Measurements from ENCODE around the gene TFR2. TPM values are rescaled to one million over a fixed set of nuclear protein-coding genes. Genes with fewer than 3 reads are reported as not detected.

TFR2 gene
- total RNA-seq, 2 donors from 2014 or later, result 0.19 TPM; not detected in 1

- Histone ChIP-seq H3K9me3 (no peaks in the 10 kb centered on the region), H3K36me3 (no peaks in the 10 kb centered on the region), H3K27me3 (peaks cover 0 to 2% of the 10 kb centered on the region in 2 donors), H3K4me1 (no peaks in the 10 kb centered on the region), H3K27ac (no peak overlapping the region), H3K4me3 (no peak overlapping the region)
- no peak for DNase-seq (ENCODE audit: low spot score)
- no peak for TF ChIP-seq CTCF (IDR thresholded peaks at IDR 0.05)
These were observed 8.6 kb upstream of the TFR2 start for GRCh38 chr7:100649826-100650565.

- no peak overlapping the region for H3K27ac ChIP-seq
- H3K4me3 ChIP-seq, result no peak overlapping the region
- TF ChIP-seq CTCF (IDR thresholded peaks at IDR 0.05), result no peak
- no peak for DNase-seq (ENCODE audit: low spot score)
- H3K27me3 ChIP-seq, result no peaks in the 10 kb centered on the region
- no peaks in the 10 kb centered on the region for H3K36me3 ChIP-seq
- H3K9me3 ChIP-seq, result no peaks in the 10 kb centered on the region
- H3K4me1 ChIP-seq, result no peaks in the 10 kb centered on the region
These were observed 1.2 kb upstream of the TFR2 start for GRCh38 chr7:100642534-100642907.

GRCh38 chr7:100641860-100642533 is 645 bp upstream of the TFR2 start:
- H3K9me3 ChIP-seq, result no peaks in the 10 kb centered on the region
- no peaks in the 10 kb centered on the region for H3K36me3 ChIP-seq
- no peak for TF ChIP-seq CTCF (IDR thresholded peaks at IDR 0.05)
- no peak for DNase-seq (ENCODE audit: low spot score)
- no peaks in the 10 kb centered on the region for H3K4me1 ChIP-seq
- no peak overlapping the region for H3K27ac ChIP-seq
- H3K27me3 ChIP-seq, result no peaks in the 10 kb centered on the region
- no peak overlapping the region for H3K4me3 ChIP-seq

- no peaks in the 10 kb centered on the region for H3K4me1 ChIP-seq
- no peak overlapping the region for H3K4me3 ChIP-seq
- no peak for TF ChIP-seq CTCF (IDR thresholded peaks at IDR 0.05)
- no peaks in the 10 kb centered on the region for H3K9me3 ChIP-seq
- H3K27me3 ChIP-seq, result no peaks in the 10 kb centered on the region
- DNase-seq (ENCODE audit: low spot score), result no peak
- H3K27ac ChIP-seq, result no peak overlapping the region
- H3K36me3 ChIP-seq, result no peaks in the 10 kb centered on the region
These were observed 573 bp downstream of the TFR2 start for GRCh38 chr7:100640517-100641440.

- H3K4me1 ChIP-seq, result no peaks in the 10 kb centered on the region
- no peak for TF ChIP-seq CTCF (IDR thresholded peaks at IDR 0.05)
- DNase-seq (ENCODE audit: low spot score), result no peak
- no peaks in the 10 kb centered on the region for H3K27me3 ChIP-seq
- no peaks in the 10 kb centered on the region for H3K36me3 ChIP-seq
- no peak overlapping the region for H3K4me3 ChIP-seq
- H3K9me3 ChIP-seq, result no peaks in the 10 kb centered on the region
- H3K27ac ChIP-seq, result no peak overlapping the region
These were observed 1.3 kb downstream of the TFR2 start for GRCh38 chr7:100639995-100640516.
